ENCODE results near the gene MDC1. TPM values are rescaled to one million over a fixed set of nuclear protein-coding genes. Genes with fewer than 3 reads are reported as not detected.

MDC1 gene
- total RNA-seq, 1 donor from 2014 or later: 14.7 TPM

DNA sequence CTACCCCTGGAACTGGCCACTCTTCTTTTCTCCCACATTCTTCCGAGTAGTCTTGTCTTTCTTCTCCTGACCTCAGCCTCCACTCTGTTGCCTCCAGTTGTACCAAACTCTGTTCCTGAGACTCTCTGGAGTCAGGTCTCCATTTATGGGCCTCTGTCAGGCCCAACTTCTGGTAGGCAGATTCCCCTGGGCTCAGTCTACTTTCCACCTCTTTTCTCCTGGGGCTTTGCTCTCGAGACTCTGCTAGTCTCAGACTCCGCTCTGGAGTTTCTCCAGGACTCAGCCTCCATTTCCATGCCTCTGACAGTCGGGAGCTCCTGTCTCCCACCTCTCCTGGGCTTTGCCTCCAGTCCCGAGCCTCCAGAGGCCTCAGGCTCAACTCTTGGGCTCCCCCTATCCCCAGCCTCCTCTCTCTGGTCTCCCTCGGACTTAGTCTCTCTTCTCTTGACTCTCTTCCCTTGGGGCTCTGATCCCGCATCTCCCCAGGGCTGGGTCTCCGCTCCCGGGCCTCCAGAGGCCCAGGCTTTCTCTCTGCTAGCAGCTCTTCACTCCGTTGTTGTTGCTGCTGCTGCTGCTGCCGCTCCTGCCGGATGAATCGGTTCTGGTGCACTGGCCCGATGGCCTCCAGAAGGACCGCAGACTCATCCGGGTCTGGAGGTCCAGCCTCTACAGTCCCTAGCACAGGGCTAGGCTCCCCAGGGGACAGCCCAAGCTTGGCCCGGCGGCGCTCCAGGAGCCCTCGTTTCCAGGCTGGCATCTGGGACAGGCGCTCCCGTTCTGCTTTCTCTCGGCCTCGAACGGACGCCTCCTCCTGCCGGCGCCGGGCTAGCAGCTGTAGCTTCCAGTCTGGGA, 31.7 kb downstream of the MDC1 start:
- peaks cover 1% of the 10 kb centered on the region for H3K36me3 ChIP-seq (ENCODE audit: control insufficient read depth, insufficient read depth, low read length)
- H3K27me3 ChIP-seq (ENCODE audit: control insufficient read depth, insufficient read depth, low read length): no peaks in the 10 kb centered on the region
- H3K4me3 ChIP-seq (ENCODE audit: low read depth, low read length): peak overlapping the region; percentile 85
- DNase-seq (ENCODE audit: low read depth): no peak
- TF ChIP-seq, protein P1, sequence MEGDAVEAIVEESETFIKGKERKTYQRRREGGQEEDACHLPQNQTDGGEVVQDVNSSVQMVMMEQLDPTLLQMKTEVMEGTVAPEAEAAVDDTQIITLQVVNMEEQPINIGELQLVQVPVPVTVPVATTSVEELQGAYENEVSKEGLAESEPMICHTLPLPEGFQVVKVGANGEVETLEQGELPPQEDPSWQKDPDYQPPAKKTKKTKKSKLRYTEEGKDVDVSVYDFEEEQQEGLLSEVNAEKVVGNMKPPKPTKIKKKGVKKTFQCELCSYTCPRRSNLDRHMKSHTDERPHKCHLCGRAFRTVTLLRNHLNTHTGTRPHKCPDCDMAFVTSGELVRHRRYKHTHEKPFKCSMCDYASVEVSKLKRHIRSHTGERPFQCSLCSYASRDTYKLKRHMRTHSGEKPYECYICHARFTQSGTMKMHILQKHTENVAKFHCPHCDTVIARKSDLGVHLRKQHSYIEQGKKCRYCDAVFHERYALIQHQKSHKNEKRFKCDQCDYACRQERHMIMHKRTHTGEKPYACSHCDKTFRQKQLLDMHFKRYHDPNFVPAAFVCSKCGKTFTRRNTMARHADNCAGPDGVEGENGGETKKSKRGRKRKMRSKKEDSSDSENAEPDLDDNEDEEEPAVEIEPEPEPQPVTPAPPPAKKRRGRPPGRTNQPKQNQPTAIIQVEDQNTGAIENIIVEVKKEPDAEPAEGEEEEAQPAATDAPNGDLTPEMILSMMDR (IDR thresholded peaks at IDR 0.05; ENCODE audit: insufficient read depth, low read length, poor library complexity, severe bottlenecking): no peak

DNA sequence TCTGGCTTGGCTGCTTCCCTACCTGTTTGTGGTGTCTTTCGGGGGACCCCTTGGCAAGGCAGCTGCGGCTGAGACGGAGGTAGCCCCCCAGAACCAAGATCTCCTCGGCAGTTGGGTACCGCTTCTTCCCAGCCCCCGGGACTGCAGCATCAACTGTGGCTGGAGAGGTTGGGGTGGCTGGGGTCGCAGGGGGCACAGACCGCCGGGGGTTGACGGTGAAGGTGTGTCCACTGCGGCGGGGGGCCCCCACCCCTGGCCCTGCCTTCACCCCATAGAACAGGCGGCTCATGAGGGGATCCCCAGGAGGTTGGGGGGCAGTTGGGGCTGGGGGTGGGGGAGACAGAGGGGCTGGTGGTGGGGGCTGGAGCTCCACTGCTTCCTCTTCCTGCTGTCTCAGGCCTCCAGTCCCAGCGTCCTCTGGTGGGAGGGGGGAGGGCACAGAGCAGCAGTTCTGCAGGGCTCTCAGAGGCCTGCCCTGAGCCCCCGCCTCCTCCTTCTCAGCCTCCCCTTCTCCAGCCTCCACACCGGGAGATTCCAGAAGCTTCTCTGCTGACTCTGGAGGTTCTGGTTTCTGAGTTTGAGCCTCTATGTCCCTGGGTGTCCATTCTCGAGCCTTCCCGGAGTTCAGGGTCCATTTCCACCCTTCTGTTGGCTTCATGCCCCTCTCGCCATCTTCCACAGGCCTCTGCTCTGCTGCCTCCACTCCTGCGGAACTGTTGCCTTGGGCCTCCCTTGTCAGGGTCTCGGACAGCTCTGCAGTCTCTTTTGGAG, 32.5 kb downstream of the MDC1 start:
- Histone ChIP-seq H3K36me3 (ENCODE audit: control insufficient read depth, insufficient read depth, low read length) (peaks cover 1% of the 10 kb centered on the region), H3K27me3 (ENCODE audit: control insufficient read depth, insufficient read depth, low read length) (no peaks in the 10 kb centered on the region), H3K4me3 (ENCODE audit: low read depth, low read length) (peak overlapping the region; percentile 85)
- DNase-seq (ENCODE audit: low read depth): no peak
- TF ChIP-seq, protein P1 (IDR thresholded peaks at IDR 0.05; ENCODE audit: insufficient read depth, low read length, poor library complexity, severe bottlenecking): no peak

DNA sequence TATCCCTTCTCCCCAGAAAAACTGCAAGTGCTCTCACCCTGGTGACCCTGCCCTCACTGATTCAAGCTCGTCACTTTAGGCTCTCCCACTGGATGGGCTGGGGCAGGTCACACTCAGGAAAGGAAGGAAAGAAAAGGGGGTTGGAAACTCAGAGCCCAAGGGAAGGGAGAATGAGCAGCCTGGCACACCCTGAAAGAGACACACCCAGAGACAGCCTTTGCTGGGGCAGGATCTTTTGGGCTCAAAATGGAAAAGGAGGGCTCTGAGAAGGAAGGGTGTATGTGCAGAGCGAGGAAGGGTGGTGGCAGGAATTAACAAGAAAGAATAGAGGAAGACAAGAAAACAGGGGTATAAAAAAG, 33.1 kb downstream of the MDC1 start:
- TF ChIP-seq, protein P1 (IDR thresholded peaks at IDR 0.05; ENCODE audit: insufficient read depth, low read length, poor library complexity, severe bottlenecking): no peak
- Histone ChIP-seq H3K36me3 (ENCODE audit: control insufficient read depth, insufficient read depth, low read length) (peaks cover 1% of the 10 kb centered on the region), H3K4me3 (ENCODE audit: low read depth, low read length) (peak overlapping the region; percentile 85), H3K27me3 (ENCODE audit: control insufficient read depth, insufficient read depth, low read length) (no peaks in the 10 kb centered on the region)
- no peak for DNase-seq (ENCODE audit: low read depth)

DNA sequence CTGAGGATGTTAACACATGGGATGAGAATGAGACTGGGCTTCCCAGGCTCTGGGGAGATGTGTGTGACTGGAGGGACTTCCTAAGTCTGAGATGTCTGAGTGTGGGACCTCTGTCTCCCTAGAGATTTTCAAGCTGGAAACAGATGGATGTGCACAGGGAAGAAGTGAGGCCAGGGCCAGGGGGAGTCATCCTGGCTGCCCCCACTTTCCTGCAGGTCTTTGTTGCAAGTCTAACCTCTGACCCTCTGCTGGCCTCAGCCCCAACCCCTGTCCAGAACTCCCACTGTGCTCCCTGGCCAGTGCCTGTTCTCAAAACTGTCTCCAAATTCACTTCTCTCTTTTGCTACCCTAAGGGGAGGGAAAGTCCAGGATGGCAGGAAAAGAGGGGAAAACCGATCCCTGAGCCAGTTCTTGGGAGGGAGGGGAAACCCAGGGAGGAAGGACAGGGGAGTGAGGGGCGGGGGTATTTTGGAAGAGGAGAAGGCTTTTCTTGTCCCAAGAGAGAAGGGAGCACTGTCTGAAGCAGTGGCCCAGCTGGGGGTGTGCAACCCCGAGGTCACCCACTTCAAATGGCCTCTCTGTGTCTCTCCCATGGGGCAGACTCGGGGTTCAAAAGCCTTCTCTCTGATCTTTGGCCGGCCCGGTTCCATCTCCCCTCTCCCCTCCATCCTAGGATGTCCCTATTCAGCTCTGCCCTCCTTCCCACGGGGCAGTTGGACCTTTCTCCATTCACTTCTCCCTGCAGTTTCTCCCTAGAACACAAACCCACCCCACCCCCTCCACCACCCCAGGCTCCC, 33.7 kb downstream of the MDC1 start:
- H3K36me3 ChIP-seq (ENCODE audit: control insufficient read depth, insufficient read depth, low read length): peaks cover 3% of the 10 kb centered on the region
- TF ChIP-seq, protein P1 (IDR thresholded peaks at IDR 0.05; ENCODE audit: insufficient read depth, low read length, poor library complexity, severe bottlenecking): no peak
- peak overlapping the region; percentile 85 for H3K4me3 ChIP-seq (ENCODE audit: low read depth, low read length)
- no peak for DNase-seq (ENCODE audit: low read depth)
- no peaks in the 10 kb centered on the region for H3K27me3 ChIP-seq (ENCODE audit: control insufficient read depth, insufficient read depth, low read length)

DNA sequence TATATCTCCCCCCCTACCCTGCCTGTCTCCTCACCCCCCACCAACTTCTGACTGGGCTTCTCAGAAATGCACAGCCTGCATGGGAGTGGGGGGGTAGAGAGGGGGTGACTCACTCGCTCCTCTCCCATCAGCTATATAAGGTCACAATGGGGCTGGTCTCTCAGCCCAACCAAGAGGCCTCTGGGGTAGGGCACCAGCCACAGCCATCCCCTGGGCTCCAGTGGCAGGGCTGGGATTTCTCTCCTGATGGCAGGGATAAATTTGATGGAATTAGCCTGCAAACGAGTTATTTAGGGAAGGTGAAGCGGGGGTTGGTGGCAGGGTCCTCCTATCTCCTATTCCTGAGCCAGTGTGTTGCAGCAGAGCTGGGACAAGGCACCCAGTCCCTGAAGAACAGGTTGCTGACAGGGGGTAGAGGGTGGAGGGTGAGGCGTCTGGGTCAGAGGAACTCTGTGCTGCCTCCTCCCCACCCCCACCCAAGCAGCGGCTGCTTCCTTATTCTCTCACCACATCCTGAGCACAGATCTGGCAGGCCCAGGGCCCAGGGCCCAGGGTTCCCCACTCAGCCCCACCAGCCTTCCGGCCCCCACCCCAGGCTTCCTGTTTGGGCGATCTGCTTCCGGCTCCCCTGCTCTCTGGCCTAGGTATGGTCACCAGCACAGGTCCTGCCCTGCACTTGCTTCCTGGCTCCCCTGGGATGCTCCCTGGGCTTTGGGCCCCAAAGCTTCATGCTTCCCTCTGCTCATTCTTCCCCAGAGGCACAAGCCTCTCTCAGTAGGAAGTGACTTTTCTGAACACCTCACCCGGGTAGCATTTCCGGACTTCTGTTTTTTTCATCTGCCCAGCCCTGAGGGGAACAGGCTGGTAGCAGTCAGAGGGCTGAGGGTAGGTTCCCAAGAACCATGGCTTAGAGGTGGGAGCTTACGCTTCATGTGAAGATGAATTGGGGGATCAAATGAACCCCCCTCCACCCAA, 34.7 kb downstream of the MDC1 start:
- TF ChIP-seq, protein P1 (IDR thresholded peaks at IDR 0.05; ENCODE audit: insufficient read depth, low read length, poor library complexity, severe bottlenecking): no peak
- no peaks in the 10 kb centered on the region for H3K27me3 ChIP-seq (ENCODE audit: control insufficient read depth, insufficient read depth, low read length)
- peak; percentile 65 for DNase-seq (ENCODE audit: low read depth)
- H3K4me3 ChIP-seq (ENCODE audit: low read depth, low read length): peak overlapping the region; percentile 85
- peaks cover 3% of the 10 kb centered on the region for H3K36me3 ChIP-seq (ENCODE audit: control insufficient read depth, insufficient read depth, low read length)

Measured in kidney epithelial cell (primary cell).